MG63 (cell line): Measurements from ENCODE around the gene SALL3. TPM values are rescaled to one million over a fixed set of nuclear protein-coding genes. Genes with fewer than 3 reads are reported as not detected.

Experiments
- DNase-seq: peaks from one replicate; pipeline ENCODE4 v3.0.0-alpha.2; 2020
- H3K27me3 ChIP-seq: fragments of 250-450 bp; sonication (Bioruptor Pico); 2 replicates; pipeline ENCODE4 v1.5.1; 2020; ENCODE audit warnings: mild to moderate bottlenecking, moderate library complexity
- H3K36me3 ChIP-seq: fragments of 250-450 bp; sonication (Bioruptor Pico); 2 replicates; pipeline ENCODE4 v1.5.1; 2020; ENCODE audit warnings: mild to moderate bottlenecking, moderate library complexity
- H3K4me3 ChIP-seq: fragments of 250-450 bp; sonication (Bioruptor Pico); 2 replicates; pipeline ENCODE4 v1.5.1; 2020; ENCODE audit warnings: mild to moderate bottlenecking, moderate library complexity
- H3K9me3 ChIP-seq: fragments of 250-450 bp; sonication (Bioruptor Pico); 2 replicates; pipeline ENCODE4 v1.5.1; 2020; ENCODE audit warnings: mild to moderate bottlenecking, moderate library complexity
- total RNA-seq: library from RNA; depleted of rRNA; stranded (reverse); fragments of >200 nt; shearing (Covaris generic); gene quantifications from 2 replicates; pipeline ENCODE4 v1.2.3, GENCODE V29; 2014; ENCODE audit warnings: low replicate concordance

Gene SALL3
- total RNA-seq, 1 experiment from 2014 or later = not detected

GRCh38 chr18:78991446-78991845 lies 11.8 kb downstream of the SALL3 start:
- H3K27me3 ChIP-seq = peaks cover 17% of the 10 kb centered on the region
- no peak for DNase-seq
- H3K4me3 ChIP-seq = no peak overlapping the region
- no peaks in the 10 kb centered on the region for H3K36me3 ChIP-seq
- no peaks in the 10 kb centered on the region for H3K9me3 ChIP-seq

GRCh38 chr18:78992041-78993011 lies 12.7 kb downstream of the SALL3 start:
- no peak overlapping the region for H3K4me3 ChIP-seq
- no peak for DNase-seq
- H3K9me3 ChIP-seq = no peaks in the 10 kb centered on the region
- peaks cover 14% of the 10 kb centered on the region for H3K27me3 ChIP-seq
- no peaks in the 10 kb centered on the region for H3K36me3 ChIP-seq

DNA sequence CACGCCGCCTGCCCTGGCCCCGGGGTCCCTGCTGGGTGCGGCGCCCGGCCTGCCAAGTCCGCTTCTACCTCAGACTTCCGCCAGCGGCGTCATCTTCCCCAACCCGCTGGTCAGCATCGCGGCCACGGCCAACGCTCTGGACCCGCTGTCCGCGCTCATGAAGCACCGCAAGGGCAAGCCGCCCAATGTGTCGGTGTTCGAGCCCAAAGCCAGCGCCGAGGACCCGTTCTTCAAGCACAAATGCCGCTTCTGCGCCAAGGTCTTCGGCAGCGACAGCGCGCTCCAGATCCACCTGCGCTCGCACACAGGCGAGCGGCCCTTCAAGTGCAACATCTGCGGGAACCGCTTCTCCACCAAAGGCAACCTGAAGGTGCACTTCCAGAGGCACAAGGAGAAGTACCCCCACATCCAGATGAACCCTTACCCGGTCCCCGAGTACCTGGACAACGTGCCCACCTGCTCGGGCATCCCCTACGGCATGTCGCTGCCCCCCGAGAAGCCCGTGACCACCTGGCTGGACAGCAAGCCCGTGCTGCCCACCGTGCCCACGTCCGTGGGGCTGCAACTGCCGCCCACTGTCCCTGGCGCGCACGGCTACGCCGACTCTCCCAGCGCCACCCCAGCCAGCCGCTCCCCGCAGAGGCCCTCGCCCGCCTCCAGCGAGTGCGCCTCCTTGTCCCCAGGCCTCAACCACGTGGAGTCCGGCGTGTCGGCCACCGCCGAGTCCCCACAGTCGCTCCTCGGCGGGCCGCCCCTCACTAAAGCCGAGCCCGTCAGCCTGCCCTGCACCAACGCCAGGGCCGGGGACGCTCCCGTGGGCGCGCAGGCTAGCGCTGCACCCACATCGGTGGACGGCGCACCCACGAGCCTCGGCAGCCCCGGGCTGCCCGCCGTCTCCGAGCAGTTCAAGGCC lies 13.7 kb downstream of the SALL3 start:
- Histone ChIP-seq H3K27me3 (peaks cover 14% of the 10 kb centered on the region), H3K4me3 (no peak overlapping the region), H3K9me3 (no peaks in the 10 kb centered on the region), H3K36me3 (no peaks in the 10 kb centered on the region)
- DNase-seq = no peak

DNA sequence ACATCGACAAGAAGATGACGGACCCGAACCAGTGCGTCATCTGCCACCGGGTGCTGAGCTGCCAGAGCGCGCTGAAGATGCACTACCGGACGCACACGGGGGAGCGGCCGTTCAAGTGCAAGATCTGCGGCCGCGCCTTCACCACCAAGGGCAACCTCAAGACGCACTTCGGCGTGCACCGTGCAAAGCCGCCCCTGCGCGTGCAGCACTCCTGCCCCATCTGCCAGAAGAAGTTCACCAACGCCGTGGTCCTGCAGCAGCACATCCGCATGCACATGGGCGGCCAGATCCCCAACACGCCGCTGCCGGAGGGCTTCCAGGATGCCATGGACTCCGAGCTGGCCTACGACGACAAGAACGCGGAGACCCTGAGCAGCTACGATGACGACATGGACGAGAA lies 14.4 kb downstream of the SALL3 start:
- no peak for DNase-seq
- H3K27me3 ChIP-seq = peaks cover 10% of the 10 kb centered on the region
- no peaks in the 10 kb centered on the region for H3K36me3 ChIP-seq
- no peaks in the 10 kb centered on the region for H3K9me3 ChIP-seq
- no peak overlapping the region for H3K4me3 ChIP-seq

- Histone ChIP-seq H3K9me3 (no peaks in the 10 kb centered on the region), H3K36me3 (no peaks in the 10 kb centered on the region)
These were observed 14.9 kb downstream of the SALL3 start for GRCh38 chr18:78994531-78994930.

DNA sequence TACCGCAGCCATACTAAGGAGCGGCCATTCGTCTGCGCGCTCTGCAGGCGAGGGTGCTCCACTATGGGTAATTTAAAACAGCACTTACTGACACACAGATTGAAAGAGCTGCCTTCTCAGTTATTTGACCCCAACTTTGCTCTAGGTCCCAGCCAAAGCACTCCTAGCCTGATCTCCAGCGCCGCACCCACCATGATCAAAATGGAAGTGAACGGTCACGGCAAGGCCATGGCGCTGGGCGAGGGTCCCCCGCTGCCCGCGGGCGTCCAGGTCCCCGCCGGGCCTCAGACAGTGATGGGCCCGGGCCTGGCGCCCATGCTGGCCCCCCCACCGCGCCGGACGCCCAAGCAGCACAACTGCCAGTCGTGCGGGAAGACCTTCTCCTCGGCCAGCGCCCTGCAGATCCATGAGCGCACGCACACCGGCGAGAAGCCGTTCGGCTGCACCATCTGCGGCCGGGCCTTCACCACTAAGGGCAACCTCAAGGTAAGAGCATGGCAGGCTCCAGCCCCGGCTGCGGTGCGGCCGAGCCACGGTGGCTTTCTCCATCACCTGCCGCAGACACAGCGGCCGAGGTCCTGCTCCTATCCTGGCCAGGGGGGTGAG lies 15.5 kb downstream of the SALL3 start:
- H3K9me3 ChIP-seq = no peaks in the 10 kb centered on the region
- DNase-seq = no peak

More at GRCh38 chr18:78994531-78994930, 14.9 kb downstream of the SALL3 start:
- Histone ChIP-seq H3K4me3 (no peak overlapping the region), H3K27me3 (peaks cover 6% of the 10 kb centered on the region)
- DNase-seq = no peak

DNA sequence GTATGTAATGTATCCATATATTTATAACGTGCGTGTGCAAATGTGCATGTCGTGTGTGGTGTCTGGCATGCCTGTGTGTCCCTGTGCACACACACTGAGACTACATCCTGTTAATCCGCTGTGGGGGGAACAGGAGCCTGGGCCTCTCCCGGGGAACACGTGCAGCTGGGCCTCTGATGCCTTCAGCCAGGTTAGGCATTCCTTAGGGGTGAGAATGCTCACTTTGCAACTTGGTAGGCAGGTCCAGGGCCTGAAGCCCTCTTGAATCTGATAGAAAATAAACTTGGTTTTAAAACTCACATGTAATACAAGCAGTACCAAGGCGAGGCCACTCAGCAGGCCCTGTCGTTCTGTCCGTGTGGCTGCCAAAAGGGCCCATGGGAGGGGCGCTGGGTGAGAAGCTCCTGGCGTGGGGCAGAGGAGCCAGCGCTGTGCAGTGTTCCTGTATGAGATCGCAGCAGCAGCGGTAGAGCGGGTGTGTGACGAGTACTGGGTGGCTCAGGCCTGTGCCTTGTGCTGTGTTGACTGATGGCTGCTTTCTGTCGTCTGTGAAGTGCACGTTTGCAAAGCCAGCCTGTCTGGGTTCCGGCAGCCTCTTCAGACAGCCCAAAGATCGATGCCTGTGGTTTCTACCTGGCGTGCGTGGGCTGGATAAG lies 16.2 kb downstream of the SALL3 start:
- H3K36me3 ChIP-seq = no peaks in the 10 kb centered on the region
- H3K9me3 ChIP-seq = no peaks in the 10 kb centered on the region
- no peak for DNase-seq
- H3K27me3 ChIP-seq = peaks cover 2% of the 10 kb centered on the region; the same call in 1 of the 2 replicates
- no peak overlapping the region for H3K4me3 ChIP-seq

More for the DNA sequence above, 15.5 kb downstream of the SALL3 start:
- Histone ChIP-seq H3K36me3 (no peaks in the 10 kb centered on the region), H3K27me3 (peaks cover 2% of the 10 kb centered on the region), H3K4me3 (no peak overlapping the region)

DNA sequence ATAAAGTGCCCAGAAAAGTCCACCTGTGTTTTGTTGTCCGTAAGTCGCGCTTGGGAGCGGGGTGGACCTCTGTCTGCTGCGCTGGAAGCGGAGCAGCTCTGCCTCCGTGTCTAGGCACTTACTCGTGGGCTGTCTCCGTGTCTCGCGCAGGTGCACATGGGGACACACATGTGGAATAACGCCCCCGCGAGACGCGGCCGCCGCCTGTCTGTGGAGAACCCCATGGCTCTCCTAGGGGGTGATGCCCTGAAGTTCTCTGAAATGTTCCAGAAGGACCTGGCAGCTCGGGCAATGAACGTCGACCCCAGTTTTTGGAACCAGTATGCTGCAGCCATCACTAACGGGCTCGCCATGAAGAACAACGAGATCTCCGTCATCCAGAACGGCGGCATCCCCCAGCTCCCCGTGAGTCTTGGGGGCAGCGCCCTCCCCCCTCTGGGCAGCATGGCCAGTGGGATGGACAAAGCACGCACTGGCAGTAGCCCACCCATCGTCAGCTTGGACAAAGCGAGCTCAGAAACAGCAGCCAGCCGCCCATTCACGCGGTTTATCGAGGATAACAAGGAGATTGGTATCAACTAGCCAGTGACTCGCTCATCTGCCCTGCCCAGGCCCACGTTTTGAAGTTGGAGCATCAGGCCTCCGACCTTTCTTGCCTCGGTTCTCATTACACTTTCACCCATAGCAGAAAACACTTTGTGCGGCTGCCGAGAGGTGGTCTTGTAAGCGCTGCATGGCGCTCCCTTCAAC lies 17.3 kb downstream of the SALL3 start:
- Histone ChIP-seq H3K9me3 (no peaks in the 10 kb centered on the region), H3K36me3 (no peaks in the 10 kb centered on the region), H3K4me3 (no peak overlapping the region), H3K27me3 (0 out of 2 replicates have a peak, but pooled peaks cover 2% of the 10 kb centered on the region)
- DNase-seq = no peak

DNA sequence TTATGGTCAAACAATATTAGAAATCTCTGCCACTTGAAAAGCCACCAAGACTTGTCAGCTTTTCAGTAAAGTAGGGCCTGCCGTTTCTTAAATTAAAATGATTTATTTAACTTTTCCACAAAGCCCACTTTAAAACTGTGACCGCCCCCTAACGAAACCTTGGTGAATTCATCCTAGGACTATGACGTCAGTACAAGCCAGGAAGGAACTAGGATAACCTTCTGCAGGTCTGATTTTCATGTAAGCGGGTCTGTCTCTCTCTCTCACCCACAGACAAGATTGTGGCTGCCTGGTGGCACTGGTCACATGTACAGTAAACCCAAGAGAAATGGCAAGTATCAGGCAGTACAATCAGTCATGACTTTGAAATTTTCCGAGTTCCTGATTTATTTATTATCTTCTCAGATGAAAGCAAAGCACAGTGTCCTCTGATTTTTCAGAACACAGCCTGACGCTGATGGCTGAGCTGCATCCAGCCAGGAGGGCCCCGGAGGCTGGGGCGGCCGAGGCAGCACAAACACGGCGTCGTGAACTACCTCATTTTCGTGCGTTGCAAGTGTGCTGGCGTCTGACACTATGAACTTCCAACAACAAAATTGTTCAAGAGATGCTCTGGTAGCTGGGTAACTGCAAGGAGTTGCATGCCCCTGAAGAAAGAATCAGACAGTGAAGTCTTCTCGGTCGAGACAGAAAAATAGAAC lies 18.9 kb downstream of the SALL3 start:
- no peaks in the 10 kb centered on the region for H3K9me3 ChIP-seq
- H3K27me3 ChIP-seq = 0 out of 2 replicates have a peak, but pooled peaks cover 2% of the 10 kb centered on the region
- H3K4me3 ChIP-seq = no peak overlapping the region
- no peak for DNase-seq
- H3K36me3 ChIP-seq = no peaks in the 10 kb centered on the region

DNA sequence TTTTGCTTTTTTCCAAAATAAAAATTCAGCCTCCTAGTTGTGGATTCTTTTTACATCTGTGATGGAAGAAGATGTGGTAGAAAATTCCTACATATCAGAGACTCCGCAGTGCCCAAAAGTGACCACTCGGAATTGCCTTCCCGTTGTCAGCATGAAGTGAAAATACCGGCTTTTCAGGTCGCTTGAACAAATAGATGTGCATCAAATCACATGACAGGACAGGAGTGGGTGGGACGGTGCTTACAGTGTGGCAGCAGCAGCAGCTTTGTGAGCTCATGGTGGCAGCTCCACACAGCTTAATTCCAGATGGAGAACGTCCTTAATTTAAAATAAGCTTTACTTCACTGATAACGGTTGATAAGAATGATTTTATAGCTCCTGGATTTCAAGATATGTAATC lies 20.3 kb downstream of the SALL3 start:
- 0 out of 2 replicates have a peak, but pooled peaks cover 2% of the 10 kb centered on the region for H3K27me3 ChIP-seq
- DNase-seq = no peak
- no peaks in the 10 kb centered on the region for H3K9me3 ChIP-seq
- H3K36me3 ChIP-seq = no peaks in the 10 kb centered on the region
- no peak overlapping the region for H3K4me3 ChIP-seq

DNA sequence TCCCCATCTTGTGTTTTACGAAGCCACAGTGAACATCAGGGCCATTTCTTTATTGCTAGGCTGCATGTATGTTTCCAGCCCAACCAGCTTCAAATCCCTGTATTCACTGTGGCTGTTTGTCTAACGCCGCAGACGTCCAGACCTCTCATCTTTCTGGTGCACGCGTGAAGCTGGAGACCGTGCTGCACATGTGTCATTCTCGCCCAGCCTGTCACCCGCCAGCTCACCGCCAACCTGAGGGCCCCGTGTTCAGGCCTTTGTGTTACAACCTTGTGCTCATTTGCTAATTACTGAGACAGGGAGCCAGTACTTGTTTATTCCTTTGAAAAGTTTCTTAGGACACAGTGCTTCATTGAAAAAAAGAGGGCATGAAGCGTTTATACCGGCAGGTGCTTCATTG lies 21.4 kb downstream of the SALL3 start:
- no peak for DNase-seq
- no peak overlapping the region for H3K4me3 ChIP-seq
- H3K9me3 ChIP-seq = no peaks in the 10 kb centered on the region
- H3K36me3 ChIP-seq = no peaks in the 10 kb centered on the region
- H3K27me3 ChIP-seq = 0 out of 2 replicates have a peak, but pooled peaks cover 2% of the 10 kb centered on the region

DNA sequence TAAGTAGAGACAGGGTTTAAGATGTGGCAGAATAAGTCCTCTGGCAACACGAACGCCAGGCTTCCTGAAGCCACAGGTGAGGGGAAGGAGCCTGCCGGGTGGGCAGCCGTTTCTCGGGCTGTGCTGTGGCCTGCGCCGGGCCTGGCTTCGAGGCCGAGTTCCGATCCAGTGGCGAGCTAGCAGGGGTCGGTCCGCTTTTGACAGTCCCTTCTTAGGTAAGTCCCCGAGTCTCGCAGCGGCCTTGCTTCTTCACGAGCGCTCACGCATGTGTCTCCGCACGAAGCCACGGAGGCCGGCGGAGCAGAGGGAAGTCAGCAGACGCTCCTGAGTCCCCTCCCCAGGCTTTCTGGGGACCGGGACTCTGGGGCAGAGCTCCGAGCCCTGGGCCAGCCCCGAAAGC lies 26.0 kb downstream of the SALL3 start:
- H3K36me3 ChIP-seq = no peaks in the 10 kb centered on the region
- H3K4me3 ChIP-seq = no peak overlapping the region
- no peaks in the 10 kb centered on the region for H3K9me3 ChIP-seq
- no peak for DNase-seq
- H3K27me3 ChIP-seq = peaks cover 8% of the 10 kb centered on the region

GRCh38 chr18:79006106-79006795 lies 26.6 kb downstream of the SALL3 start:
- no peak overlapping the region for H3K4me3 ChIP-seq
- no peaks in the 10 kb centered on the region for H3K9me3 ChIP-seq
- H3K27me3 ChIP-seq = peaks cover 8% of the 10 kb centered on the region
- H3K36me3 ChIP-seq = no peaks in the 10 kb centered on the region
- DNase-seq = no peak

DNA sequence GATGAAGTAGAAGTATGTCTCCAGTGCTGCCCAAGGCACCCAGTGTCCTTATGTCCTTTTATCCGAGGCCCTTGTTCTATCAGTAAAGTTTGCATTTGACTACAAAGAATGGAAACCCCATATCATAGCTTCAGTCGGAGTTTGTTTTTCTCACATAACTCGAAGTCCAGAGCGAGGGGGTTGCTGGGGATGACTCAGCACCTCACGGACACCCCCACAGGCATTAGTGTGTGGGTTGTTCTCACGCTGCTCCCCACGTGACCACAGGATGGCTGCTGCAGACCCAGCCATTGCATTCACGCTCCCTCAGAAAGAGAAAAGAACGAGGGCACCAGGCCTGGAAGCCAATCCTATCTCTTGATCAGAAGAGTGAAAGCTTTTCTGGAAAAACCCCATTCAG lies 27.8 kb downstream of the SALL3 start:
- H3K4me3 ChIP-seq = no peak overlapping the region
- H3K27me3 ChIP-seq = peaks cover 8% of the 10 kb centered on the region
- DNase-seq = no peak
- H3K36me3 ChIP-seq = no peaks in the 10 kb centered on the region
- no peaks in the 10 kb centered on the region for H3K9me3 ChIP-seq
